HCT116 (cell line): ENCODE results near the gene SPEF2. TPM values are rescaled to one million over a fixed set of nuclear protein-coding genes. Genes with fewer than 3 reads are reported as not detected.

Experiments used
- ATAC-seq: fragments of 200-7000 bp; cut with Tn5 transposase; 2 replicates; pipeline ENCODE4 v1.9.1; 2020; ENCODE audit warnings: mild to moderate bottlenecking, moderate library complexity
- BruUV-seq: library from RNA; stranded (reverse); fragments of 400-500 nt; replicated peaks from 2 replicates; lab custom pipeline; 2021; lab: Mats Ljungman, UMichigan
- CTCF ChIA-PET: fragments of 300-600 bp; sonication (Branson Sonifier 250); formaldehyde crosslinking; loops from one replicate; lab custom pipeline; 2021; ENCODE audit warnings: antibody characterized with exemption; lab: Charles Lee
- POLR2A ChIA-PET: fragments of 300-600, 350-600 bp; sonication (Branson Sonifier 250); formaldehyde crosslinking; loops from one replicate; lab custom pipeline; 2021; ENCODE audit warnings: antibody characterized with exemption; lab: Charles Lee
- RAD21 ChIA-PET, 2 experiments: fragments of 300-600 bp; sonication (Branson Sonifier 250); formaldehyde crosslinking; loops; one replicate each; lab custom pipeline; 2023; ENCODE audit warnings: low total read pairs in 2 of 2; ENCODE audit not compliant: uncharacterized antibody in 2 of 2, unreplicated experiment in 2 of 2, low non-redundant PET in 1 of 2; lab: Charles Lee
- DNase-seq: peaks from one replicate; pipeline ENCODE4 v3.0.0-alpha.2; 2010; ENCODE audit warnings: low read depth, low spot score
- H2AFZ ChIP-seq: fragments of 200-600 bp; shearing (Covaris generic), sonication (generic); 2 replicates; pipeline ENCODE4 v1.6.1; 2017; ENCODE audit warnings: low read depth, mixed run types, mixed read lengths, antibody characterized with exemption, low read length; ENCODE audit not compliant: poor library complexity, severe bottlenecking
- H3K27ac ChIP-seq: 2 replicates; pipeline ENCODE4 v1.5.1; 2012; ENCODE audit warnings: low read depth, low read length
- H3K27me3 ChIP-seq: fragments of 200-600 bp; sonication (generic); 2 replicates; pipeline ENCODE4 v1.6.1; 2016; ENCODE audit warnings: mixed run types, low read length, mixed read lengths; ENCODE audit not compliant: insufficient read depth
- H3K36me3 ChIP-seq, 2 experiments: fragments of 200-500 bp in 1 of 2; fragments of 200-600 bp in 1 of 2; sonication (Bioruptor generic) in 1 of 2; sonication (generic) in 1 of 2; 2 replicates each; pipeline versions ENCODE4 v1.5.1 to v1.6.1; 2014 to 2016; ENCODE audit warnings: low read length in 2 of 2, inconsistent platforms in 1 of 2, mixed read lengths in 1 of 2, mixed run types in 1 of 2; ENCODE audit not compliant: insufficient read depth in 2 of 2, control insufficient read depth in 1 of 2
- H3K4me1 ChIP-seq, 2 experiments: fragments of 200-600 bp in 1 of 2; sonication (generic) in 1 of 2; 2 replicates each; pipeline versions ENCODE4 v1.5.1 to v1.6.1; 2012 to 2017; ENCODE audit warnings: low read length in 2 of 2, inconsistent platforms in 1 of 2, mild to moderate bottlenecking in 1 of 2, mixed read lengths in 1 of 2, mixed run types in 1 of 2, moderate library complexity in 1 of 2; ENCODE audit not compliant: insufficient read depth in 2 of 2, control insufficient read depth in 1 of 2
- H3K4me2 ChIP-seq: fragments of 200-600 bp; sonication (generic); 2 replicates; pipeline ENCODE4 v1.6.1; 2017; ENCODE audit warnings: mixed run types, low read length, mixed read lengths
- H3K4me3 ChIP-seq, 2 experiments: fragments of 200-600 bp in 1 of 2; sonication (generic) in 1 of 2; replicated peaks in 1 of 2; 2 replicates each; pipeline ENCODE4 v1.5.1; 2011 to 2016; ENCODE audit warnings: low read length in 2 of 2, control low read depth in 1 of 2, low read depth in 1 of 2, mild to moderate bottlenecking in 1 of 2, mixed read lengths in 1 of 2, mixed run types in 1 of 2
- H3K79me2 ChIP-seq: fragments of 200-600 bp; sonication (generic); 2 replicates; pipeline ENCODE4 v1.6.1; 2017; ENCODE audit warnings: mild to moderate bottlenecking, mixed run types, low read length, moderate library complexity, mixed read lengths; ENCODE audit not compliant: insufficient read depth
- H3K9ac ChIP-seq: fragments of 200-600 bp; sonication (generic); 2 replicates; pipeline ENCODE4 v1.6.1; 2016; ENCODE audit warnings: low read length, mixed read lengths
- H3K9me2 ChIP-seq: fragments of 200-600 bp; sonication (generic), shearing (Covaris generic); 2 replicates; pipeline ENCODE4 v1.6.1; 2017; ENCODE audit warnings: mixed run types, mild to moderate bottlenecking, moderate library complexity; ENCODE audit not compliant: insufficient read depth
- H3K9me3 ChIP-seq, 2 experiments: fragments of 200-500 bp in 1 of 2; fragments of 200-600 bp in 1 of 2; sonication (Bioruptor generic) in 1 of 2; sonication (generic) in 1 of 2; 2 replicates each; pipeline ENCODE4 v1.6.1; 2014 to 2017; ENCODE audit warnings: low read length in 2 of 2, mixed read lengths in 2 of 2, inconsistent platforms in 1 of 2, low read depth in 1 of 2, mild to moderate bottlenecking in 1 of 2, mixed run types in 1 of 2, moderate library complexity in 1 of 2; ENCODE audit not compliant: control insufficient read depth in 1 of 2, insufficient read depth in 1 of 2
- H4K20me1 ChIP-seq: fragments of 200-600 bp; sonication (generic), shearing (Covaris generic); 2 replicates; pipeline ENCODE4 v1.6.1; 2017; ENCODE audit warnings: mixed run types, mild to moderate bottlenecking, moderate library complexity; ENCODE audit not compliant: insufficient read depth
- CEBPB ChIP-seq: IDR thresholded peaks from 2 replicates; pipeline ENCODE4 v1.6.1; 2012; ENCODE audit warnings: low read depth
- CTCF ChIP-seq, 3 experiments: fragments of 200-600 bp in 1 of 3; sonication (generic) in 1 of 3; IDR thresholded peaks in 2 of 3; conservative IDR thresholded peaks in 1 of 3; 2 replicates each; pipeline ENCODE4 v1.5.1; 2012 to 2017; ENCODE audit warnings: low read depth in 2 of 3, low read length in 2 of 3, antibody characterized with exemption in 1 of 3, borderline replicate concordance in 1 of 3, control low read depth in 1 of 3, mild to moderate bottlenecking in 1 of 3, mixed read lengths in 1 of 3, mixed run types in 1 of 3, moderate library complexity in 1 of 3; ENCODE audit not compliant: insufficient read depth in 1 of 3
- EGR1 ChIP-seq: IDR thresholded peaks from 2 replicates; pipeline ENCODE4 v1.6.1; 2012; ENCODE audit warnings: low read depth
- ELF1 ChIP-seq: IDR thresholded peaks from 2 replicates; pipeline ENCODE4 v1.6.1; 2012; ENCODE audit warnings: low read depth, borderline replicate concordance
- EZH2 ChIP-seq: fragments of 200-600 bp; sonication (generic); IDR thresholded peaks from 2 replicates; pipeline ENCODE4 v1.6.1; 2017; ENCODE audit warnings: antibody characterized with exemption, mixed run types
- EZH2phosphoT487 ChIP-seq: fragments of 200-600 bp; IDR thresholded peaks from 2 replicates; pipeline ENCODE4 v1.6.1; 2018; ENCODE audit warnings: antibody characterized with exemption, borderline replicate concordance
- JUND ChIP-seq: IDR thresholded peaks from 2 replicates; pipeline ENCODE4 v1.6.1; 2012
- MAX ChIP-seq: IDR thresholded peaks from 2 replicates; pipeline ENCODE4 v1.6.1; 2012
- POLR2A ChIP-seq: IDR thresholded peaks from 2 replicates; pipeline ENCODE4 v1.7.0; 2011; ENCODE audit warnings: borderline replicate concordance; ENCODE audit not compliant: insufficient read depth, insufficient read length; ENCODE audit errors: extremely low read depth
- RAD21 ChIP-seq: IDR thresholded peaks from 2 replicates; pipeline ENCODE4 v1.6.1; 2012; ENCODE audit warnings: low read depth, mild to moderate bottlenecking
- REST ChIP-seq: IDR thresholded peaks from 2 replicates; pipeline ENCODE4 v1.6.1; 2012; ENCODE audit warnings: low read depth
- SP1 ChIP-seq: IDR thresholded peaks from 2 replicates; pipeline ENCODE4 v1.6.1; 2012; ENCODE audit warnings: low read depth
- SRF ChIP-seq: IDR thresholded peaks from 2 replicates; pipeline ENCODE4 v1.6.1; 2012; ENCODE audit warnings: low read depth
- TCF7L2 ChIP-seq: IDR thresholded peaks from 2 replicates; pipeline ENCODE4 v1.7.0; 2011; ENCODE audit warnings: borderline replicate concordance, inconsistent platforms; ENCODE audit not compliant: insufficient read depth, insufficient read length; ENCODE audit errors: extremely low read depth
- YY1 ChIP-seq: IDR thresholded peaks from 2 replicates; pipeline ENCODE4 v1.6.1; 2011; ENCODE audit warnings: low read length, low read depth, moderate library complexity, mild to moderate bottlenecking; ENCODE audit not compliant: insufficient replicate concordance; ENCODE audit errors: extremely low read depth
- ZNF274 ChIP-seq: fragments of 200-500 bp; sonication (Bioruptor generic); IDR thresholded peaks from 2 replicates; pipeline ENCODE4 v1.6.1; 2014; ENCODE audit warnings: mild to moderate bottlenecking, low read depth, low read length, inconsistent platforms
- intact Hi-C: fragments of 100-400 bp; cut with micrococcal nuclease; formaldehyde crosslinking; loops from 2 replicates; pipeline ENCODE4 v1.10.0; 2022
- total RNA-seq: library from RNA; stranded (reverse); gene quantifications from one replicate; pipeline ENCODE4 v1.2.1, GENCODE V29; 2021; ENCODE audit not compliant: unreplicated experiment

The SPEF2 gene
- total RNA-seq, 1 experiment from 2014 or later = 4.6 TPM

- Histone ChIP-seq H3K27me3 (no peaks in the 10 kb centered on the region), H4K20me1 (no peaks in the 10 kb centered on the region), H3K9me3 (no peaks in the 10 kb centered on the region), H3K36me3 (no peaks in the 10 kb centered on the region), H3K4me2 (no peak overlapping the region), H3K4me1 (no peaks in the 10 kb centered on the region), H3K79me2 (no peaks in the 10 kb centered on the region), H2AFZ (no peak overlapping the region), H3K9me2 (no peaks in the 10 kb centered on the region), H3K4me3 (no peak overlapping the region), H3K27ac (no peak overlapping the region), H3K9ac (no peak overlapping the region)
- DNase-seq (no peak), ATAC-seq (no peak)
- BruUV-seq = no TSS peak
- RAD21 ChIA-PET = no interaction called here
- POLR2A ChIA-PET = no interaction called here
- CTCF ChIA-PET = no interaction called here
- TF ChIP-seq MAX (no peak), TCF7L2 (no peak), SP1 (no peak), CTCF (IDR thresholded peaks at IDR 0.05 in 2 of 3, conservative IDR thresholded peaks at IDR 0.05 in 1 of 3; ENCODE audit: borderline replicate concordance in 1 of 3, insufficient read depth in 1 of 3, low read depth in 2 of 3, low read length in 2 of 3) (no peak), EZH2phosphoT487 (no peak), ZNF274 (no peak), EZH2 (no peak), RAD21 (no peak), REST (no peak), SRF (no peak), CEBPB (no peak), EGR1 (no peak), ELF1 (no peak), JUND (no peak), YY1 (no peak), POLR2A (no peak)
- intact Hi-C loops = no loop called here
These were observed 57.7 kb downstream of the SPEF2 start for GRCh38 chr5:35675392-35675791.
